ENCODE results near the gene CD96. TPM values are rescaled to one million over a fixed set of nuclear protein-coding genes. Genes with fewer than 3 reads are reported as not detected.

Gene CD96
- total RNA-seq, 1 experiment from 2014 or later: not detected

GRCh38 chr3:111618945-111619344, 76.9 kb downstream of the CD96 start:
- H2BK20ac ChIP-seq (ENCODE audit: low read depth, low read length, poor library complexity, severe bottlenecking): no peak overlapping the region
- no peak overlapping the region for H3K27ac Mint-ChIP-seq
- no peak overlapping the region for H2AK5ac ChIP-seq (ENCODE audit: insufficient read length, low read length)
- no peak overlapping the region for H4K8ac ChIP-seq (replicated peaks; ENCODE audit: insufficient read length, low read depth, low read length)
- no peak overlapping the region for H3K27ac ChIP-seq (ENCODE audit: insufficient read length, low read depth, low read length)
- no peak overlapping the region for H3K4me3 Mint-ChIP-seq
- H3K4me1 ChIP-seq (ENCODE audit: insufficient read depth, low read length): no peaks in the 10 kb centered on the region
- H3K9ac ChIP-seq (ENCODE audit: extremely low read depth, insufficient read length, low read length): no peak overlapping the region
- H3K23me2 ChIP-seq (ENCODE audit: insufficient read length, low read depth, low read length, poor library complexity, severe bottlenecking): no peaks in the 10 kb centered on the region
- H3K27me3 Mint-ChIP-seq (ENCODE audit: low read depth): no peaks in the 10 kb centered on the region
- H2BK12ac ChIP-seq (ENCODE audit: insufficient read length, low read depth, low read length): no peak overlapping the region
- no peak overlapping the region for H4K5ac ChIP-seq (ENCODE audit: insufficient read length, low read depth, low read length)
- H3K79me2 ChIP-seq (ENCODE audit: insufficient read depth, low read length): no peaks in the 10 kb centered on the region
- DNase-seq: no peak
- no peak overlapping the region for H3K14ac ChIP-seq (ENCODE audit: insufficient read depth, low read length)
- H3K56ac ChIP-seq (ENCODE audit: insufficient read length, low read depth, low read length): no peak overlapping the region
- H4K20me1 ChIP-seq (ENCODE audit: control insufficient read depth, insufficient read depth, insufficient read length): no peaks in the 10 kb centered on the region
- H3T11ph ChIP-seq (ENCODE audit: low read length): no peak overlapping the region
- H3K4me2 ChIP-seq (ENCODE audit: insufficient read depth, insufficient read length, low read length): no peak overlapping the region
- H3K18ac ChIP-seq (ENCODE audit: insufficient read length, low read depth, low read length): no peak overlapping the region
- H3K9me3 Mint-ChIP-seq: peaks cover 11 to 16% of the 10 kb centered on the region in 2 experiments
- H3K4ac ChIP-seq (ENCODE audit: low read depth, low read length): no peak overlapping the region
- H2BK15ac ChIP-seq (ENCODE audit: low read depth, low read length): no peak overlapping the region
- H4K91ac ChIP-seq (ENCODE audit: insufficient read length, low read depth, low read length): no peak overlapping the region
- no peaks in the 10 kb centered on the region for H3K79me1 ChIP-seq (ENCODE audit: insufficient read depth, low read depth, low read length, poor library complexity, severe bottlenecking)
- H3K23ac ChIP-seq (ENCODE audit: insufficient read length, low read depth, low read length): no peak overlapping the region
- H3K9me3 ChIP-seq (ENCODE audit: control insufficient read depth, low read depth, low read length): no peaks in the 10 kb centered on the region
- TF ChIP-seq, protein P1, sequence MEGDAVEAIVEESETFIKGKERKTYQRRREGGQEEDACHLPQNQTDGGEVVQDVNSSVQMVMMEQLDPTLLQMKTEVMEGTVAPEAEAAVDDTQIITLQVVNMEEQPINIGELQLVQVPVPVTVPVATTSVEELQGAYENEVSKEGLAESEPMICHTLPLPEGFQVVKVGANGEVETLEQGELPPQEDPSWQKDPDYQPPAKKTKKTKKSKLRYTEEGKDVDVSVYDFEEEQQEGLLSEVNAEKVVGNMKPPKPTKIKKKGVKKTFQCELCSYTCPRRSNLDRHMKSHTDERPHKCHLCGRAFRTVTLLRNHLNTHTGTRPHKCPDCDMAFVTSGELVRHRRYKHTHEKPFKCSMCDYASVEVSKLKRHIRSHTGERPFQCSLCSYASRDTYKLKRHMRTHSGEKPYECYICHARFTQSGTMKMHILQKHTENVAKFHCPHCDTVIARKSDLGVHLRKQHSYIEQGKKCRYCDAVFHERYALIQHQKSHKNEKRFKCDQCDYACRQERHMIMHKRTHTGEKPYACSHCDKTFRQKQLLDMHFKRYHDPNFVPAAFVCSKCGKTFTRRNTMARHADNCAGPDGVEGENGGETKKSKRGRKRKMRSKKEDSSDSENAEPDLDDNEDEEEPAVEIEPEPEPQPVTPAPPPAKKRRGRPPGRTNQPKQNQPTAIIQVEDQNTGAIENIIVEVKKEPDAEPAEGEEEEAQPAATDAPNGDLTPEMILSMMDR (conservative IDR thresholded peaks at IDR 0.05): no peak
- H2BK5ac ChIP-seq (ENCODE audit: insufficient read length, low read length): no peak overlapping the region
- no peaks in the 10 kb centered on the region for H3K27me3 ChIP-seq (ENCODE audit: insufficient read depth, low read length)
- H3K36me3 Mint-ChIP-seq (ENCODE audit: insufficient read depth in 1 of 3, low read depth in 3 of 3): peaks cover 0 to 9% (median 3%) of the 10 kb centered on the region in 3 experiments; a peak in 5 of 7 replicates
- H2AFZ ChIP-seq (ENCODE audit: low read length): no peak overlapping the region
- no peaks in the 10 kb centered on the region for H3K4me1 Mint-ChIP-seq
- H2BK120ac ChIP-seq (ENCODE audit: low read depth, low read length, poor library complexity, severe bottlenecking): no peak overlapping the region
